CD4-positive, alpha-beta T cell treated with Interferon gamma for 1 hour (primary cell): Measurements from ENCODE around the gene GOLGA2.

Source experiments
- DNase-seq: peaks from one replicate; pipeline ENCODE4 v3.0.0-alpha.2; 2020

The GOLGA2 gene

GRCh38 chr9:128211186-128211980, 64.4 kb downstream of the GOLGA2 start:
- no peak for DNase-seq

GRCh38 chr9:128208946-128209669, 66.7 kb downstream of the GOLGA2 start:
- no peak for DNase-seq

DNA sequence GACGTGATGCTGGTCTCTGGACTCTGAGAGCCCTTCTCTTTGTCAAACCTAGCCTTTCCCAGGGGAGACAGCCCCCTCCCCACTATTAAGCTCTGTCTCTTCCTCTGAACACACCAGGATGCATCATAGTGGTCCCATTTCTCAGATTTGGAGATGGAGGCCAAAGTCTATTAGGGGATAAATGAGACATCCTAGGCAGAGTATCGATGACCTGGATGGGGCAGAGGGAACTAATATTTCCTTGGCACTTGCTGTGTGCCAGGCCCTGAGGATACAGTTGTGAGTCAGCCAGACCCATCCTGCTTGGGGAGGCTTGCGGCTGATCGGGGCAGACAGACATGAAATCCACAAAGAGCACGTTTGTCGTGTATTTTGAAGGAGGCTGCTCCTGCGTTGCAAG, 67.4 kb downstream of the GOLGA2 start:
- no peak for DNase-seq

DNA sequence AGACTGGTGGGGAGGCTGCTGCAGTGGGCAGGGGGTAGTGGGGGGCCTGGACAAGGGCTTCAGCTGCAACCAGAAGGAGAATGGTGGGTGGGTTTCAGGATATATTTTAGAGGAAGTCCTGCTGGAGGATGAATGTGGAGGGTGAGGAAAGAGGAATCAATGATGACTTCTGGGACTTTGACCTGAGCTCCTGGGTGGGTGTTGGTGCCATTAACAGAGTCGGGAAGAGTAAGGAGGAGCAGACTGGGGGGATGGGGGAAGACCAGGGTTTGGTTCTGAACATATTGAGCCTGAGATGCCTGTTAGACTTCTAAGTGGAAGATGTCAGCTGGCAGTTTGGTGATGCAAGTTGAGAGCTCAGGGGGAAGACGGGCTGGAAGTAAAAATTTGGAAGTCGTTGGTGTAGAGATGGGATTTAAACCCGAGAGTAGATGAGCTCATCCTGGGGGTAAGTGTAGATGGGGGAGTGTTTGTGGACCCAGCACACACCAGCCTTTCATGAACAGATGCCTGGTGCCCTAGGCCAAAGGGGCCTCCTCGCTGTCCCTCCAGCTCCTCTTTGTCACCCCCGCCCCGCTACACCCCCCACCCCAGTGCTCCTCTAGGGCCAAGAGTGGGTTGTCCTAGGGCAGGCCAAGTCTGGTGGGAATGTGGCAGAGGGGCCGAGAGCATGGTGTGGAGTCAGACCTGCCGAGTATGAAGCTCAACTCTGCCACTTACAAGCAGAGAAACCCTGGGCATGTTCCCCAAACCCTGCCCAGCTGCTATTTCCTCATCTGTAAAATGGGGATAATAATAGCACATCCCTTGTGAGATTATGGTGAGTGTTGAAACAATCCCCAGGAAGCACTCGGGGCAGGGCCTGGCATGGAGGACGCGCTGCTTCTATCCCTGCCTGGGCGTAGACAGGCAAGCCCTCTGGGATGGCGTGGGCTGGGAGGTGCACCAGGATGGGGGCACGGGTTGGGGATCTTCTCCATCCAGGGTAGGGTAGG, 68.6 kb downstream of the GOLGA2 start:
- no peak for DNase-seq

DNA sequence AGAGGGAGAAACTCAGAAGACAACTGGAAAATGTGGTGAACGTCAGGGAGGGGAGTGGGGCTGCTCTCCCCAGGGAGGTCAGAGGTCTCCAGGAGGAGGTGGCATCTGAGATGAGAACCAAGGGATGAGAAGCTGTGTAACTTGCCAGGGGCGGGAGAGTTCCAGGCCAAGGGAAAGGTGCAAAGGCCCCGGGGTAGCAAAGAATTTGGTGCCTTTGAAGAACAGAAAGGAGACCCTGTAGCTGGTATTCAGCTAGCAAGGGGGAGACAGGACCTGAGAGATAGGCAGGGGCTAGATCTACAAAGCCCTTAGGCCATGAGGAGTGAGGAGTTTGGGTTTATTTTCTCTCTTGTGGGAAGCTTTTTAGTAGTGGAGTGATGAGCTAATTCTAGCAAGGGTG, 69.3 kb downstream of the GOLGA2 start:
- DNase-seq = no peak
